ENCODE measurements around the gene IGSF9B.

- TF ChIP-seq CTCF (optimal IDR thresholded peaks at IDR 0.05 in 1 of 3, IDR thresholded peaks at IDR 0.05 in 1 of 3, conservative IDR thresholded peaks at IDR 0.05 in 1 of 3; ENCODE audit: extremely low read depth in 1 of 3, insufficient read depth in 2 of 3, low read length in 3 of 3) (no peak), EZH2 (IDR thresholded peaks at IDR 0.05; ENCODE audit: low read length) (no peak)
Measured at GRCh38 chr11:133910101-133910500, 46.7 kb downstream of the IGSF9B start.

Data from keratinocyte (primary cell).